Fibroblast of lung (primary cell): ENCODE results near the gene SALL2.

Source experiments
- CTCF ChIP-seq, 2 donors: IDR thresholded peaks in 1 of 2; conservative IDR thresholded peaks in 1 of 2; 1 replicate in 1 of 2; 2 replicates in 1 of 2; pipeline ENCODE4 v1.5.1; 2011 to 2012; ENCODE audit warnings: low read length in 2 of 2, control low read depth in 1 of 2, inconsistent platforms in 1 of 2, low read depth in 1 of 2, mild to moderate bottlenecking in 1 of 2
- EZH2 ChIP-seq: IDR thresholded peaks from 2 replicates; pipeline ENCODE4 v1.5.1; 2012; ENCODE audit warnings: low read length, control low read depth, mild to moderate bottlenecking; ENCODE audit errors: missing control alignments

GRCh38 chr14:21533294-21533693 lies 7.1 kb upstream of the SALL2 start:
- TF ChIP-seq CTCF (conservative IDR thresholded peaks at IDR 0.05 in 1 of 2, IDR thresholded peaks at IDR 0.05 in 1 of 2; ENCODE audit: low read depth in 1 of 2, low read length in 2 of 2) (no peak), EZH2 (no peak)
